NCI-H510A treated with DMSO at 0.1 percent for 48 hours (cell line): Measurements from ENCODE around the gene C2orf49.
"Not testable (repeated sequence)": the region's sequence is repeated elsewhere in the genome, so short reads cannot be mapped to it uniquely, and the experiment has no call there.

ENCODE experiments used
- DNase-seq: peaks from one replicate; lab custom pipeline; 2025; lab: John Stamatoyannopoulos, UW

Gene C2orf49

DNA sequence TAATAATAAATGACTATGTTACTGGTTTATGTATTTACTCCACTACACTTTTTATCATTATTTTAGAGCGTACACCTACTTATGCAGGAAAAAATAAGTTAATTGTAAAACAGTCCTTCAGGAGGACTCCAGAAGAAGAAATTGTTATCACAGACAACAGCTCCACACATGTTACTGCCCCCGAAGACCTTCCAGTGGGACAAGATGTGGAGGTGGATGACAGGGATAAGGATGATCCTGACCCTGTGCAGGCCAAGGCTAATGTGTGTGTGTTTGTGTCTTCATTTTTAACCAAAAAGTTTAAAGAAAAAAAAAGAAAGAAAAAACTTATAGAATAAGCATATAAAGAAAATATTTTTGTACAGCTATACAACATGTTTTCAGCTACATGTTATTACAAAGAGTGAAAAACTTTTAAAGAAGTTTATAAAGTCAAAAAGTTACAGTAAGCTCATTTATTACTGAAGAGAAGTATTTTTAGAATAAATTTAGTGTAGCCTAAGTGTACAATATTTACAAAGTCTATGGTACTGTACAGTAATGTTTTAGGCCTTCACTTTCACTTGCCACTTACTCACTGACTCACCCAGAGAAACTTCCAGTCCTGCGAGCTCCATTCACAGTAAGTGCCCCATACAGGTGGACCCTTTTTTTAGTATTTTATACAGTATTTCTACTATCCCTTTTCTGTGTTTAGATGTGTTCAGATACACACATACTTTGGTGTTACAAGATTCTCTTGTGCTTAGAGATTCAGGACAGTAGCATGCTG lies 15.3 kb upstream of the C2orf49 start:
- no peak for DNase-seq

DNA sequence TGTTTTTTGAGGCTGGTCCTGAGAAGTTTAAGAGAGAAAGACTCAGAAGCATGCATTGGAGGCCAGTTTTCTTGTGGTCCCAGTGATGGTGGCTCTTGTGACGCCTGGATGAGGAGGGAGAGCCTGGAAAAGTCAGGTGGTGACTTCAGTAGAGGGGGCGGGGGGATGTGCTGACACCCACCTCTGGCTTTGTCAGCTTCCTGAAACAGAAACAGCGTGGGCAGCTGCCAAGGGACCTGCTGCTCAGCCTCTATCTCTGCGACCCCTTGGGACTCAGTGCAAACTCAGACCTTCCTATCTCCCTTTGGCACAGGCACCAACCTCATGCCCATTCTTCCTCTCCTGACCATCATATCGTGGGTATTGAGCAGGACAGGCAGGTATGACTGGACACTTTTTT lies 14.2 kb upstream of the C2orf49 start:
- no peak for DNase-seq

DNA sequence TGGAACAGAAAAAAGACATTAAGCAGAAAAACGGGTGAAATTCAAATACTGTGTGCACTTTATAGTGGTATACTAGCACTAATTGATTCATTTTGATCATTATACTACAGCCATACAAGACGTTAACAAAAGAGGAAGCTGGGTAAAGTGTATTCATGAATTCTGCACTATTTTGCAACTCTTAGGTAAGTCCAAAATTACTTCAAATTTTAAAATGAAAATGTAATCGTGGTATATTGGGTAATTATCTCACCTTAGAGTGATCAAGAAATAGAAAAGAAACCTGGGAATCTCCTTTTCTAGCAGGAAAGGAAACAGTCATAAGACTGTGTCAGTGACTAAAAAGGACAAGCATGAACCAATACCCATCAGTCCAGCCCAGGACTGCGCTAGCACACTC lies 13.2 kb upstream of the C2orf49 start:
- no peak for DNase-seq

DNA sequence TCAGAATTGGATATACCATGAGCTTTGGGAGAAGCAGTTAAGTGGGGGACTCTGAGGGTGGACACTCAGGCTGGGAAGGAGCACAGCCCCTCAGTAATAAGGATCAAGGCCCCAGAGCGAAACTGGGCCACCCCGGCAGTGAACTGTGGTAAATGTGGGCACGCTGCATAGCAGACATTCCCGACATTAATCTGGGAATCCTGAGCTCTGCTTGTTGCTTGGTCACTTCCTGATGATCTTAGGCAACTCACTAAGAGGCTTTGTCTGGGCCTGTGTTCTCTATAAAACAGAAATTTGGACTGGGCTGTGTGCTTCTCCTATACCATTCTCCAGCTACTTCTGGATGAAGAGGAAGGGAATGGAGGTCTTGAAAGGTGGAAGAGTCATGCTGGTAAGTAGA lies 12.6 kb upstream of the C2orf49 start:
- DNase-seq = no peak

DNA sequence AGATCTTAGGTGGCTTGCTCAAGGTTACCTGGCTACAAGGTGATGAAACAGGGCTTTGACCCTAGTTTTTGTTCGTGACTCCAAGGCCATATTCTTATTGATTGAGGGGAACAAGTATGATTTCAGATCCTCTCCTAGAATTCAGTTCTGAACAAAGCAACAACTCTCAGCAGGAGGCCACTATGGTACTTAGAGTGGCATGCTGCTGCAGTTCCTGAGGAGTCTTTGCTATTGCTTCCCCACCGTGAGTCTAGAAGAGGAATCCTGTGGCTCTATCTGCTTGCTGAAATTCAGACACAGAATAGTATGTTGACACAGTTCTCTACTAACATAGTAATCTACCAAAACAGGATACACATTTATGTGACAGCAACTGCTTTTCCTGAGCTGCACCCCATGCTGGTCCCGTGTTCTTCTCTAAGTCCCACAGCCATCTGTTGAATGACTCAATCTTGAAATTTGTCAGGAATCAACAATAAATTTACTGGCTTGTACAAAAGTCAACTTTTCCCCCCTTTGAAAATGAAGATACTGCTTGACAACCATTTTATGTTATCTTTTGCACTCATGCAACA lies 11.9 kb upstream of the C2orf49 start:
- no peak for DNase-seq

DNA sequence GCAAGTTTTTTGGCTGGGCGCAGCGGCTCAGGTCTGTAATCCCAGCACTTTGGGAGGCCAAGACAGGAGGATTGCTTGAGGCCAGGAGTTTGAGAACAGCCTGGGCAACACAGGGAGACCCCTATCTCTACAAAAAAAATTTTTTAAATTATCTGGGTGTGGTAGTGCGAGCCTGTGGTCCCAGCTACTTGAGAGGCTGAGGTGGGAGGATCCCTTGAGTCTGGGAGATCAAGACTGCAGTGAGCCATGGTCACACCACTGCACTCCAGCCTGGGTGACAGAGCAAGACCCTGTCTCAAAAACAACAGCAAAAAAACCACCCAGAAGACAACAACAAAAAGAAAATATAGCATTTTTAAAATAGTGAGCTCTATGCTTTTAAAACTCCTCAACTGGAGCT lies 10.1 kb upstream of the C2orf49 start:
- not testable (repeated sequence) for DNase-seq

DNA sequence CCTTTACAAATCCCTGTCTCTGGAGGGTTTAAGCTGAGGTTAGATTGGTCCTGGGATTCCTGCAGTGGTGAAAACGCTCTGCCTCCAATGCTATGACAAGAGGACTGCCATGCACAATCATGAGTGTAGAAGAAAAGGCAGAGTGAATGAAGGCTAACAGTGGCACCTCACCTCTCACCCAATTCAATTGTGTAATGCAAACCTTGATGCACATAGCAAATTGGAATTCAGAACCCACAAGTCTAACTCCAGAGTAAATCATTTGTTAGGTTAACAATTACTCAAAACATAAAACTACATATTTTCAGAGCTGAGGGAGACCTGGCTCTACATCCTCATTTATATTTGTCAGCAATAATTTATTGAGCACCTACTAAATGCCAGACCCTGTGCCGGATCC lies 9.7 kb upstream of the C2orf49 start:
- no peak for DNase-seq

DNA sequence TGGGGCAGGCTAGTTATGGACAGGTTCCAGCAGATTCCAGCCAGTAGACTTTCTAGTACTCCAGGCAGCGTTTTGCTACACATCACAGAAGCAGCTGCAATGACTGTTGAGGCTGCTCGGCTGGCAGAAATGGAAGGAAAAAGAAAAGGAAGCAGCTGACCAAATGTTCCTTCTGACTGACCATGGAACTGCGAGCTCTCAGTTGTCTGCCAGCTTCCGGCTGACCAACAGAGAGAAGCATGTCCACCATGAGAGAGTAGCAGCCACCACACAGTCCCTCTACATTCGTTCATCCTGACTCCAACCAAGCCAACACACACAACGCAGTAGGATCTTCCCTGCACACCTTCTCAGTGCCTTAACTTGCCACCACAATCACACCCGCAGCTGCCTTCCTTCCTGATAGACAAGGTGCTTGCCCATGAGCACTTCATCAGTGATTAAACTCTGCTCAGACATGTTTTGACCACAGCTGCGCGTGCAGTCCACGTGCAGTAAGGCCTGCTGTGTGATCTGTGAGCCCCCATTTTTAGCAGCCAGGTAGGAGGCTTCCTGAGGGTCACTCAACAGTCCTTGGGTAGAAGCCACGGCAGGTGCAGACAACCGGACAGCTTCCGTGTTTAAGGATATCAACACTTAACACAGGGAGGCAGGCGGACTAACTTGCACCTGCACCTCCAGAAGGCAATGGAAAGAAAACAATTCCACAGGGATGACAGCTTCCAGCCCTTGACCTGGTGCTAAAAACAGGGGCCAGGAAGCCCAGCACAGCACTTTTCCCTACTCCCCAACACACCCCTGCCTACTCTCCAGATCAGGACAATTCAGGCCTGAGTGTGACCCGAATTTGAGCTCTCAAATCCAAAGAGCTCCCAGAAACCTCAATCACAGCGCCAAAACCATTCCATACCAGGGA lies 8.8 kb upstream of the C2orf49 start:
- DNase-seq = peak; percentile 72

DNA sequence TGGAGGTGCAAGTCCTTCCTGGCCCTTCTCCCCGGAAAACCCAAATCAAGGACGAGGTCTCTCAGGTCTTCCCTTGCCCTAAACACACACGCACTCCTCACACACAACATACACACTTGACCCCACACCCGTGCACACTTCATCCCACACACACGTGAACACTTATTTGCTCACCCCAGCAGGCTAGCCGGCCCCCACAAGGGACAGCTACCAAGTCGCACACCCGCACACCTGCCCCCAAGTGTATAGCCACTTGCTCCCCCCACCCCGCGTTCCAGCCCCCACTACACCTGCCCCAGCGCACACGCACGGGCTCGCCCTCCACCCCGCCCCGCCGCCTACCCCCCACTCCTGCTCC lies 8.2 kb upstream of the C2orf49 start:
- DNase-seq = no peak

DNA sequence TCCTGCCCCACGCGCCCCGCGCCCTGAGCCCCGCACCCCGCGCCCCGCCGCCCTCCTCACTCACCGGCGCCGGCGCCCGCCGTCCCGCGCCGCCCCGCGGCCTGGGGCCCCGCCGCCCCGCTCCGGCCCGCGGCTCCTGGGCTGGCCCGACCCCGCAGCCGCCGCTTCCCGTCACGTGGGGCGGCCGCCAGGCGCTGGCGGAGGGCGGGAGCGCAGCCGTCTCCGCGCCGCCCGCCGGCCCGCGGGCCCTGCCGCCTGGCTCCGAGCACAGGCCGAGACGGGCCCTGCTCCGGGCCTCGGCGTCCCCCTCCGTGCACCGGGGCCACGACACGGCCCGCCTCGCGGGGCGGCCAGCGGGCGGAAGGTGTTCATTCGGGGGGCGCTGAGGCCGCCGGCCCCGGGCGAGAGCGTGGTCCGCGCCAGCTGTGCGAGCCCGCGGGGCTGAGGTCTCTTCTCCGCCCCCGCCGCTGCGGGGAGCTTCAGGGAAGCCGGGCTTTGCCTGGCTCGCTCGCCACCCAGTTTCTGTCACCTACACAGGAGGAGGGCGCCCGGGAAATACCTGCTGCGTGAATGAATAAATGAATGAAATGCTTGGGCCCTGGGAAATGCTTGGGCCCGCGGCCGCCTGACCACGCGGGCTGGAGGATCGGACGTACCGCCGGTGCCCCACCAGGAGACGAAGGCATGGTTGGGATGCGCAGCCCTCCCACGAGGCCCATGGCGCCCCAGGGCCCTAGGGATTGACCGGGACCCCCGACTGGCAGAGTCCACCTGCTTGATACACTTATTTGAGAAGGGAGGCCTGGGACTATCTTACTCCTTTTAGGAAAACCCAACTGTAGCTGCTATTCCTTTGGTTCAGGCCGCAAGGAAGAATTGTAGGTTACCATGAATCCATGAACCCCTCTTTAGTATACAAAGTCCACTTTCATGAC lies 7.5 kb upstream of the C2orf49 start, which contains the start of gene TGFBRAP1:
TSS of gene TGFBRAP1 (minus strand) at position 175 of the 935 bp plus-strand sequence. CDS start 21,434 bp downstream, outside the sequence.
- peak; percentile 46 for DNase-seq

DNA sequence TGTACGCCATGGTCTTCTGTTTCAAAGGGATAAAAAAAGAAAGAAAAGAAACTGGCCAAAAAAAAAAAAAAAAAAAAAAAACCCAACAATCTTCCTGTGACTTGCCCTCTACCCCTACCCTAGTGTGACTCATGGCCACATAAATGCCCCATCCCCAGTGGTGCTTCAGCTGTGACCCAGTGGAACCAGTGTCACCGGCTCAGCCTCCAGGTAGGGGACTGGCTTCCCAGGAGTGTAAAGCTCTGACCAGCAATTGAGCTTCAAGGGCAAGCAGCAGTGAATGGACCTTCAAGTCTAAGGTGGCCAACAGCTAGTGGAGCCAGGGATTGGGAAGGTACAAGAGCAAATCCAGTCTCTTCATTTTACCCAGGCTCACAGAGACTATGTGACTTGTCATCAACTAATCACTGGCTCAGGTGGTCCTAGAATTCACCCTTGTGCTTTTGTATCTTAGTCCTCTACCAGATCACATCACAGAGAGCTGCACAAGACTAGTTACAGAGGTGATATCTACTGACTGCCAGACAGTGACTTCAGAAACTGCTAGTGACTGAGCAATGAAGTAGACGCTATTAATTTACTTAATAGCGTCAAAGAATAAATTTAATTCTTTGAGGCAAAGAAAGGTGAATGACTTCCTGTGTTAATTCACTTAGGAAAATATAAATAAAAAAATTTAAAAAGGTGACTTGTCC lies 6.5 kb upstream of the C2orf49 start:
- no peak for DNase-seq

DNA sequence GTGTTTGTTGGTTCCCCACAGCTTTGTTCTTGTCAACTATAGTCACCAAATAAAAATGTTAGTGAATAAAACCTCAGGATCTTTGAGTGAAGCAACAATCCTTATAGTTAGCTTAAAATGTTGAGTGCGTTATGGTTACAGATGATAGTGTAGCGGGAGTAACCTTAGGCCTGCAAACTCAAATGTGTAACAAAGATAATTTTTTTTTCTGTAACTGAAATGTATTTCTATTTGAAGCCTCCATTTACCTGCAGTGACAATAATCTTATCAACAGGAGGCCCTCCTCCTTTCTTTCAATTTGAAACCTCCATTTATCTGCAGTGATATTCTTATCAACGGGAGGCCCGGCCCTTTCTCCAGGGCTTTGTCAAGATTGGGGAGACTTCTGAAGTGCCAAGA lies 3.1 kb upstream of the C2orf49 start:
- no peak for DNase-seq

DNA sequence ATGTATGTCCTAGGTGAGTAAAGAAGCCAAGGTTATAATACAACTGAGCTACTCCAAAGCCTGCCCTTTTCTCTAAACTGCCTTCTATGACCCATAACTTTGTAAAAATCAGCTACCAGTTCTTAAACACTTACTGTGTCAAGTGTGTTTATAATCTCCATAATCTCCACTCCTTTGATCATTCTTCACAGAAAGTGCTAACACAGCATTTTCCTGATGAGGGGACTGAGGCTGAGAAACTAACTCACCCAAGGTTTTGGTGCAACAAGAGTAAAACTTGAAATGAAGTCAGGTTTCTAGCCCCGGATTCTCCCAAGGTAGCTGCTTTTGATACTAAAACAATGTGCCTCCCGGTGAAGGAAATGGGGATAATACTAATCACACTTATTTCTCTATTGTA lies 1.9 kb upstream of the C2orf49 start:
- no peak for DNase-seq

DNA sequence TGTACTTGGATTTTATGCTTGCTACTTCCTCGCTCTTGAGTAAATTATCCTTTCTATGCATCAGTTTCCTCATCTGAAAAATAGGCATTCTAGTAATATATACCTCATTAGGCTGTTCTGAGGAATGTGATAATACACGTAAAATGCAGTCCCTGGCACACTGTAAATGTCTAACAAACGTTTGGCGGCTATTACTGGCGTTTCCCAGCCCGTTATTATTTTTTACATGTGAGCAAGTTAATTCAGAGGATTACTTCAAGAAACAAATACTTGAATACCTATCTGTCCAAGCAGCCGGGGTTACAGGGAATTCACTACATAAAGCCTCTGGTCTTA lies 586 bp upstream of the C2orf49 start:
- DNase-seq = no peak

DNA sequence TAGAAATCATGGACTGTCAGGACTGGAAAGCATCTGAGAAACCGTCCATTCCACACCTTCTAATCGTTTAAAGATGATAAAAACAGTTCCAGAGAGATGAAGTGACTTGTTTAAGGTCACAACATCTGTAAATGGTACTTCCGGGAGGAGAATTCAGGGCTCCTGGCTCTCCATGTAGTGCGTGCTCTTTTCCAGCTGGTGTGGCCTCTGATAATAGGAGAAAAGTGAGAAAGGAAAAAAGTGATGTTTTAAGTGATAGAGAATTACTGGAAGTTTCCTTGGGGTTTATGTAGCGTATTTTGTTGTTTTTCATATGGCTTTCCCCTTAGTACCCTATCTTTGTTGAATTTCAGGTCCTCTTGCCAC lies 663 bp downstream of the C2orf49 start:
- no peak for DNase-seq

DNA sequence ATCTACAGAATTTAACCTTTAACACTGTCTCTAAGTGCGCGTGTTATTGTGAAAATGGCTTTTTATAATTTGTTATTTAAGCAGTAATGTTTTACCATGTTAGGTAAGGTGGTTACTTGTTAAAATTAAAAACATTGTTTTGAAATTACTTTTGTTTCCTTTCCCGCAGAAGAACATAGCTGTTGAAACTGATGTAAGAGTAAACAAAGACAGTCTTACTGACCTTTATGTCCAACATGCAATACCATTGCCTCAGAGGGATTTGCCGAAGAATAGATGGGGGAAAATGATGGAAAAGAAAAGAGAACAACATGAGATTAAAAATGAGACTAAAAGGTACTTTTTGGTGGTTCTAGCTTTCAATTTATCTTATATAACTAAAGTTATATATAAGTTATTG lies 2.1 kb downstream of the C2orf49 start:
- no peak for DNase-seq

DNA sequence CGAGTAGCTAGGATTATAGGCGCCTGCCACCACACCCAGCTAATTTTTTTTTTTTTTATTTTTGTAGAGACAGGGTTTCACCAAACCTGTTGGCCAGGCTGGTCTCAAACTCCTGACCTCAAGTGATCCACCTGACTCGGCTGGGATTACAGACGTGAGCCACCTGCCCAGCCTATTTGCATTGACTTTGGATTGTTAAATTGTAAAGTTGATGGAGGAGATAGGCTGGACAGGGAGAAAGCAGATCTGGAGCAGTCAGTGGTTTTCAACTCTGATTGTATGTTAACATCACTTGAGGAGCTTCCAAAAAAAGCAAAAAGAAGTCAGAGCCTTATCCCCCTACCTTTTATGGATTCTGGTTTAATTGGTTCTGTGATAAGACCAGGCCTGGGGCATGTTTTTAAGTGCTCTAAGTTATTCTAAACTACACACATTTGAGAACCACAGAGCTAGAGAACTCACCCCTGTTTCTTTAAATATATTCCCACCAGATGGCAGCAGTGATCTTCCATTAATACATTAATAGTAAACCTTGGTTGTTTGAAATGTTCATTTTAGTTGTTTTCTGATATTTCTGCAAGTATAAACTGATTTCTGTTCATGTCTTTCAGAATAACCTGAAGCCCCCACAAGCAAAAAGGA lies 7.5 kb downstream of the C2orf49 start:
- DNase-seq = peak; percentile 35

DNA sequence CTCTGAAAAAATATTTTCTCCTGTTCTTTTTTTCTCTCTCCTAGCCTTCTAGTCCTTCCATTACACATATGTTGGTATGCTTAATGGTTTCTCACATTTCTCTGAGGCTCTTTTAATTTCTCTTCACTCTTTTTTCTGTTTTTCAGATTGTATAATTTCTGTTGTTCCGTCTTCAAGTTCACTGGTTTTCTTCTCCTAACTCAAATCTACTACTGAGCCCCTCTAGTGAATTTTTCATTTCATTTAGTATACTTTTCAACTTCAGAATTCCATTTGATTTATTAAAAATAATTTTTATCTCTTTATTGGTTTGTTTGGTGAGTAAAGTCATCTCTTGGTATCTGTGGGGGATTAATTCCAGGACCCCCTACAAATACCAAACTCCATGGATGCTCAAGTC lies 19.8 kb downstream of the C2orf49 start:
- no peak for DNase-seq

DNA sequence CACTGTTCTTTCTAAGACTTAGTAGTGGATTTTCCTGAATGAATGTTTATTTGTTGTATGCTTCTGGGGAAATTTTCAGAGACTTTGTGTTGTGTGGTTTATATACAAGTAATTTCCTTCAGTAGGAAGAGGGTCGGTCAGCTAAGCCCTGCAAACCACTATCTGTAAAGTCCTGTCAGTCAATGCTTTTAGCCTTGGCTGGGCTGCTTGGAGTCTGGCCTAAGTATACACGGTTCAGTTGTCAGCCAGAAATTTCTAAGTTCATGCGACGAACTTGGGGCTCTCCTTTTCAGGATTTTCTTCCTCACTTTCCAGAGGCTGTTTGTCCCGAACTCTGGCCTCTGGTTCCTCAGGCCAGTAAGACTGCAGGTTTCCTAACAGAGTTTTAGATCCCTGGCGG lies 21.3 kb downstream of the C2orf49 start:
- DNase-seq = no peak

DNA sequence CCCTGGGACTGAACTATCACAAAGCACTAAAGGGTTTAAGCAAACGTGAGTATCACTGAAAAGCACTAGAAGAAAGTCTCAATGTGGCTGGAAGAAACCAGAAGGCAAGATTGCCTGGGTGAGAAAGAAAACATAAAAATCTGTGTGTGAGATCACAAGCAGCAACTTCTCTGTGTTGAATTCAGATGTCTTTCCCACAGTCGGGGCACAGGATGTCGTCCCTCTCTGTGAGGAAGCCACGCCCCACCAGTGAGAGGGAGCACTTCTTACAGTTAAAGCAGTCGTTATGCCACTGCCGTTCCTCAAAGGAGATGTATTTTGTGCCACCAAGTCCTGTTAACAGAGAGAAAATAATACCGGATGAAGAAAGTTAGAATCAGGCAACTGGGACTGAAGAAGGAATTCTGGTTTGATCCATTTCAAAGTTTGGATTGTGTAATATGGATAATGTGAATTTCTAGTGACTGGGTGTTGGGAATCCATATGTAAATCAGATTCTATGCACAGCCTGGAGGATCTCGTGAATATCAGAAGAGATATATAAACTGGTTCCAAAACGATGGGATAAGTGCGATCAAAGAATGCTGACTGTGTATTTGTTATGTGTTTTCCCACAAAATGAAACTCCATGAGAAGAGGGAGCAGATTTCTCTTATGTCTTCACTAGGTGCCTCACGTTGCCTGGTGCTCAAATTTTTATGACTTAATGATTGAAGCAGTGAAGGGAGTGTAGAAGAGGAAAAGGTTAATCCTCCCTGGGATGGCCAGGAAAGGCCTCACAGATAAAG lies 24.0 kb downstream of the C2orf49 start:
- DNase-seq = no peak
